Esophagus squamous epithelium (tissue), 5 donors: ENCODE results near the gene GSPT1. TPM values are rescaled to one million over a fixed set of nuclear protein-coding genes. Genes with fewer than 3 reads are reported as not detected.
"Not testable (repeated sequence)": the region's sequence is repeated elsewhere in the genome, so short reads cannot be mapped to it uniquely, and the experiment has no call there.

ENCODE experiments used
- DNase-seq: peaks from one replicate; lab custom pipeline; 2025; lab: John Stamatoyannopoulos, UW
- H3K27ac ChIP-seq, 4 donors: fragments of 200-600 bp; sonication (generic); one replicate each; pipeline ENCODE4 v1.5.1; 2016 to 2019; ENCODE audit warnings: mild to moderate bottlenecking in 1 of 4
- H3K27me3 ChIP-seq, 4 donors: fragments of 200-600 bp; sonication (generic); 1 replicate in 3 of 4; 2 replicates in 1 of 4; pipeline versions ENCODE4 v1.5.1 to v1.6.0; 2017 to 2021; ENCODE audit warnings: antibody characterized with exemption in 1 of 4
- H3K36me3 ChIP-seq, 3 donors: fragments of 200-600 bp; sonication (generic); one replicate each; pipeline ENCODE4 v1.5.1; 2016 to 2019
- H3K4me1 ChIP-seq, 3 donors: fragments of 200-600 bp; sonication (generic); one replicate each; pipeline ENCODE4 v1.5.1; 2017 to 2019
- H3K4me3 ChIP-seq, 4 donors: fragments of 200-600 bp; sonication (generic); 1 replicate in 3 of 4; 2 replicates in 1 of 4; pipeline ENCODE4 v1.5.1; 2016 to 2019; ENCODE audit warnings: mild to moderate bottlenecking in 2 of 4, moderate library complexity in 1 of 4
- H3K9me3 ChIP-seq, 3 donors: fragments of 200-600 bp; sonication (generic); one replicate each; pipeline ENCODE4 v1.5.1; 2016 to 2019
- CTCF ChIP-seq, 6 experiments: fragments of 450-650 bp in 4 of 6; fragments of 200-600 bp in 2 of 6; sonication (generic) in 2 of 6; IDR thresholded peaks; one replicate each; pipeline ENCODE4 v1.5.1; 2016 to 2019; ENCODE audit warnings: antibody characterized with exemption in 6 of 6, mild to moderate bottlenecking in 4 of 6, moderate library complexity in 4 of 6
- POLR2A ChIP-seq, 4 donors: fragments of 450-650 bp; IDR thresholded peaks; one replicate each; pipeline ENCODE4 v1.6.1; 2017; ENCODE audit warnings: antibody characterized with exemption in 4 of 4, mild to moderate bottlenecking in 4 of 4, moderate library complexity in 3 of 4
- WGBS, 2 donors: methylation state at CpG; one replicate each; pipeline ENCODE4 v1.1.5; 2018; 5-methylcytosine and 5-hydroxymethylcytosine counted together
- intact Hi-C: fragments of 100-400 bp; cut with DNase I; formaldehyde crosslinking; loops from one replicate; pipeline ENCODE4 v1.15.0; 2022
- small RNA-seq, 4 donors: library from RNA; depleted of rRNA; stranded (forward); fragments of <200 nt; gene quantifications; one replicate each; pipeline ENCODE3, GENCODE V24; 2016
- total RNA-seq, 4 donors: library from RNA; depleted of rRNA; stranded (reverse); fragments of >200 nt; gene quantifications; one replicate each; pipeline ENCODE4 v1.1.0, GENCODE V29; 2016
- donor health status: DM: yes; HTN: yes; CAD: no.

The GSPT1 gene
- total RNA-seq, 4 donors from 2014 or later: 55.5 to 99.0 (median 78.2) TPM

GRCh38 chr16:11824362-11824761 is 91.4 kb downstream of the GSPT1 start:
- TF ChIP-seq POLR2A (IDR thresholded peaks at IDR 0.05) (no peak), CTCF (IDR thresholded peaks at IDR 0.05) (no peak)
- peaks cover 0 to 5% (median 0%) of the 10 kb centered on the region in 3 donors for H3K4me1 ChIP-seq
- DNase-seq: no peak
- no peak overlapping the region for H3K4me3 ChIP-seq
- no peaks in the 10 kb centered on the region for H3K27me3 ChIP-seq
- 29 to 58% methylated on average over 5 of the region's 5 CpGs for WGBS, 2 donors
- H3K36me3 ChIP-seq: no peaks in the 10 kb centered on the region
- H3K27ac ChIP-seq: peak overlapping the region in 1 of 4 donors; percentile 42
- no peaks in the 10 kb centered on the region for H3K9me3 ChIP-seq
- intact Hi-C loops: no loop called here

- H3K4me1 ChIP-seq, H3K9me3 ChIP-seq, H3K27ac ChIP-seq, H3K27me3 ChIP-seq, H3K36me3 ChIP-seq, H3K4me3 ChIP-seq, DNase-seq, intact Hi-C loops: not testable (repeated sequence)
- 83 to 89% methylated on average over 5 of the region's 5 CpGs for WGBS, 2 donors
Observed at GRCh38 chr16:11823645-11824044, 92.1 kb downstream of the GSPT1 start.

GRCh38 chr16:11819798-11820197 is 96.0 kb downstream of the GSPT1 start:
- intact Hi-C loops: no loop called here
- 78 to 89% methylated on average over 10 of the region's 10 CpGs for WGBS, 2 donors
- Histone ChIP-seq H3K36me3 (no peaks in the 10 kb centered on the region), H3K4me1 (peaks cover 0 to 4% (median 0%) of the 10 kb centered on the region in 3 donors), H3K27me3 (no peaks in the 10 kb centered on the region), H3K9me3 (no peaks in the 10 kb centered on the region), H3K4me3 (no peak overlapping the region), H3K27ac (no peak overlapping the region)
- TF ChIP-seq POLR2A (IDR thresholded peaks at IDR 0.05): no peak
- no peak for TF ChIP-seq CTCF (IDR thresholded peaks at IDR 0.05)
- DNase-seq: no peak

GRCh38 chr16:11818970-11819369 is 96.8 kb downstream of the GSPT1 start:
- DNase-seq, intact Hi-C loops: not testable (repeated sequence)

More at GRCh38 chr16:11818970-11819369, 96.8 kb downstream of the GSPT1 start:
- H3K27ac ChIP-seq, H3K9me3 ChIP-seq, H3K4me1 ChIP-seq, H3K36me3 ChIP-seq, H3K27me3 ChIP-seq, H3K4me3 ChIP-seq: not testable (repeated sequence)
- 84 to 90% methylated on average over 9 to 13 of the region's 13 CpGs for WGBS, 2 donors

Small RNA genes lying within 50 kb of the gene (small RNA-seq; reads per million reads assigned to genes)
- gene AC007216.5 (0 reads per million in 4 donors), gene COX6CP1 (0 reads per million in 4 donors)

Other genes with a start within 250 kb of the GSPT1 start
- gene SNN, start 247.5 kb downstream of the GSPT1 start, total RNA-seq: 10 to 100 TPM; 13.7 to 22.9 (median 17.0) TPM
- 10 to 100 TPM; 26.0 to 39.1 (median 35.9) TPM for gene TXNDC11, start 173.1 kb downstream of the GSPT1 start, total RNA-seq
- gene ZC3H7A, start 118.7 kb downstream of the GSPT1 start, total RNA-seq: 10 to 100 TPM; 16.6 to 34.1 (median 30.2) TPM
- gene RSL1D1, start 64.4 kb downstream of the GSPT1 start, total RNA-seq: 100 to 1,000 TPM in 3 of 4 donors, 10 to 100 TPM in 1; 85.4 to 187 (median 145) TPM
- gene NPIPB2, start 26.1 kb upstream of the GSPT1 start, total RNA-seq: 1 to 10 TPM; 1.3 to 7.4 (median 3.2) TPM
- gene TNFRSF17, start 49.3 kb upstream of the GSPT1 start, total RNA-seq: not detected
- 10 to 100 TPM; 14.5 to 27.3 (median 15.4) TPM for gene SNX29, start 60.8 kb upstream of the GSPT1 start, total RNA-seq